Esophagus muscularis mucosa (tissue), 3 donors: ENCODE data around the gene PHYKPL.

Source experiments
- CTCF ChIP-seq, 3 experiments: fragments of 200-600 bp in 2 of 3; fragments of 450-650 bp in 1 of 3; sonication (generic) in 2 of 3; IDR thresholded peaks; one replicate each; pipeline ENCODE4 v1.5.1; 2017 to 2019; ENCODE audit warnings: antibody characterized with exemption in 3 of 3, mild to moderate bottlenecking in 2 of 3, moderate library complexity in 1 of 3
- POLR2A ChIP-seq: fragments of 450-650 bp; IDR thresholded peaks from one replicate; pipeline ENCODE4 v1.6.1; 2017; ENCODE audit warnings: antibody characterized with exemption, moderate library complexity, mild to moderate bottlenecking, low read depth

DNA sequence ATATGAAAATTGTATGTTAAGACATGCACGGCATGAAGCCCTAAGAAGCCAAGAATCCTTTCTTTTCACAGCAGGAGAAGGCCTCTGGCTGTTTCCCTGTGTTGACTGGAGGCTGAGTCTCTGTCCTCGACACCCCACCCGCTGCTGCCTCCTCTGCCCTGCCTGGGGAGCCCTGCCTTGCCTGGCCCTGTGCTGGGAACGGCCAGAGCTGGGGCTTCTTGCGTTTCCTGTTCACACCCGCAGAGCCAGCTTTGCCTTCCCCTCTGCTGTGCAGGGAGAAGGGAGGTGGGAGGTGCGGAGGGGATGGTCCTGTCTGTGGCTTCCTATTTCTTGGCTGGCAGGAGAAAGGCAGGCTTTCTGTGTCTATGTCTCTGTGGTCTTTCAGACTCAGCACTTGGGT, 38.6 kb downstream of the PHYKPL start:
- TF ChIP-seq CTCF (IDR thresholded peaks at IDR 0.05) (no peak), POLR2A (no peak)
